DOHH2 (cell line): ENCODE results near the gene USP2.

ENCODE experiments used
- CTCF ChIP-seq: fragments of 200-600 bp; sonication (generic); IDR thresholded peaks from one replicate; pipeline ENCODE4 v1.5.1; 2014; ENCODE audit warnings: antibody characterized with exemption, mild to moderate bottlenecking, low read depth, low read length; ENCODE audit not compliant: poor library complexity, severe bottlenecking
- EZH2phosphoT487 ChIP-seq: fragments of 200-600 bp; sonication (generic); IDR thresholded peaks from 2 replicates; pipeline ENCODE4 v1.6.1; 2017; ENCODE audit warnings: borderline replicate concordance, mild to moderate bottlenecking, antibody characterized with exemption, low read length, moderate library complexity, mixed read lengths

GRCh38 chr11:119426142-119426541 lies 44.7 kb upstream of the USP2 start:
- no peak for TF ChIP-seq CTCF
- no peak for TF ChIP-seq EZH2phosphoT487
